22Rv1 (cell line): ENCODE measurements around the gene CLIP1.

Experiments used
- H3K27ac ChIP-seq: fragments of 450-650 bp; 2 replicates; pipeline ENCODE4 v1.5.1; 2017
- CTCF ChIP-seq: fragments of 450-650 bp; IDR thresholded peaks from 2 replicates; pipeline ENCODE4 v1.5.1; 2017; ENCODE audit warnings: mild to moderate bottlenecking
- ZFX ChIP-seq: fragments of 450-650 bp; IDR thresholded peaks from 2 replicates; pipeline ENCODE4 v1.6.1; 2017; ENCODE audit warnings: antibody characterized with exemption, borderline replicate concordance

CLIP1 gene

GRCh38 chr12:122310626-122311333 lies 111.7 kb downstream of the CLIP1 start:
- no peak overlapping the region for H3K27ac ChIP-seq
- TF ChIP-seq ZFX: no peak
- TF ChIP-seq CTCF: no peak

GRCh38 chr12:122309564-122310121 lies 112.8 kb downstream of the CLIP1 start:
- TF ChIP-seq ZFX (no peak), CTCF (no peak)
- no peak overlapping the region for H3K27ac ChIP-seq

GRCh38 chr12:122308811-122309210 lies 113.7 kb downstream of the CLIP1 start:
- TF ChIP-seq ZFX (no peak), CTCF (no peak)
- no peak overlapping the region for H3K27ac ChIP-seq

- TF ChIP-seq ZFX (no peak), CTCF (peak; percentile 62)
- peak overlapping the region; percentile 89 for H3K27ac ChIP-seq
Observed at GRCh38 chr12:122306407-122306806, 116.1 kb downstream of the CLIP1 start.

GRCh38 chr12:122304924-122305323 lies 117.5 kb downstream of the CLIP1 start:
- TF ChIP-seq ZFX (no peak), CTCF (no peak)
- peak overlapping the region; percentile 89 for H3K27ac ChIP-seq

GRCh38 chr12:122303068-122303467 lies 119.4 kb downstream of the CLIP1 start:
- peak overlapping the region; percentile 89 for H3K27ac ChIP-seq

More at GRCh38 chr12:122303068-122303467, 119.4 kb downstream of the CLIP1 start:
- TF ChIP-seq CTCF (no peak), ZFX (no peak)
